Right ventricle myocardium superior (tissue), 1 donor: ENCODE measurements around the gene HOMER1. TPM values are rescaled to one million over a fixed set of nuclear protein-coding genes. Genes with fewer than 3 reads are reported as not detected.

ENCODE experiments used
- ATAC-seq: fragments of 200-7000 bp; cut with Tn5 transposase; one replicate; pipeline ENCODE4 v1.9.1; 2020; ENCODE audit warnings: mild to moderate bottlenecking; ENCODE audit not compliant: poor library complexity
- DNase-seq: peaks from one replicate; pipeline ENCODE4 v3.0.0-alpha.2; 2020
- intact Hi-C: fragments of 100-400 bp; cut with DNase I; formaldehyde crosslinking; loops from one replicate; pipeline ENCODE4 v1.11.2; 2022
- total RNA-seq: library from RNA; stranded (reverse); fragmentation: NEBNext Ultra II Directional; extraction: Animal tissue kit (Norgen Biotek cat#: 25700); gene quantifications from one replicate; pipeline ENCODE4 v1.2.1, GENCODE V29; 2021
- donor health status: DM: no; HTN: yes; CAD: no; lungs with severe emphysema.

HOMER1 gene
- total RNA-seq, 1 donor from 2014 or later = 52.6 TPM

DNA sequence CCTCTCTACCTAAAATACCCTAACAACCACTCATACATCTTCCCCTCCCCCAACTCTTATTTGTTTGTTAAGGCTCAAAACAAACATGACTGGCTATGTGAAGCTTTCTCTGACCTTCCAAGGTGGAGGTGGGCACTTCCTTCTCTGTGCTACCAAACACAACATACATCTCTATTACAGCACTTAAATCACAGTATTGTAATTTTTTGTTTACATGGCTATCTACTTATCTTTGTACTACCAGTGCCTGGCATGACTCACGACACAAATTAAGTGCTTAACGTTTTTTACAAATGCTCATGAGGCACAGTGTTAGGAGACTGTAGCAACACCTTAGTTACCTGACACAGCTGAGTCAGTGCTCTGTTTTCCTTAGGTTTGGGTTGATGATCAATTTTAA is 18.6 kb downstream of the HOMER1 start:
- no peak for DNase-seq
- ATAC-seq = no peak
- intact Hi-C loops = no loop called here

DNA sequence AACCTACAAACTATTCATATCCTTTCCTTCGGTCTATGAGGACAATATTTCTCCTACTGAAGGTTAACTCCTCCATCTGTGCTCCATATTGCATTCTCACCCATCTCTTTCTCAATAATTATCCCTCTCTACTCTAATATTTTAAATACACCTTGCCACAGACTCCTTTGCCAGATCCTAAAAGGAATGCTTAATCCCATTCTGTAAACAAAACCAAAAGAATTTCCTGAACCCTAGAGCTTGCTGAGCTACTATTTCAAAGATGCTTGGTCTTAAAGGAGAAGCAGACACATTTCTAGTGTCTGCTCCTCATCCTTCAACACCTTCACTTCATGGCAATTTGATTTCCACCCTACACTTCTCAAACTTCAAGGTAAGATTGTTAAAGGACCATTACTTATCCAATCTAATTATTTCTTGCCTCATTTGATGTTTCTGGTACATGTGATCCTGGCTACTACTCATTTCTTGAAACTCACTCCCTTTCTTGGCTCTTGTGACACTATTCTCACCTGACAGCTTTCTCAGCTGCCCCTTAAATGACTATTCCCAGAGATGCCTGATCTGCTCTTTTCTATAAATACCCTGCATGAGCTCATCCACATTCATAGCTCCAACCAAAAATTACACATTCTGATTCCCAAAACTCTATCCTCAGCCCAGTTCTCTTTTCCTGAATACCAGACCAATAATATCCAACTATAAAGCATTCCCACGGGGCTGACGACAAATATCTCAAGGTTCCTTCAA is 20.2 kb downstream of the HOMER1 start:
- intact Hi-C loops = no loop called here
- peak; percentile 40 for ATAC-seq

DNA sequence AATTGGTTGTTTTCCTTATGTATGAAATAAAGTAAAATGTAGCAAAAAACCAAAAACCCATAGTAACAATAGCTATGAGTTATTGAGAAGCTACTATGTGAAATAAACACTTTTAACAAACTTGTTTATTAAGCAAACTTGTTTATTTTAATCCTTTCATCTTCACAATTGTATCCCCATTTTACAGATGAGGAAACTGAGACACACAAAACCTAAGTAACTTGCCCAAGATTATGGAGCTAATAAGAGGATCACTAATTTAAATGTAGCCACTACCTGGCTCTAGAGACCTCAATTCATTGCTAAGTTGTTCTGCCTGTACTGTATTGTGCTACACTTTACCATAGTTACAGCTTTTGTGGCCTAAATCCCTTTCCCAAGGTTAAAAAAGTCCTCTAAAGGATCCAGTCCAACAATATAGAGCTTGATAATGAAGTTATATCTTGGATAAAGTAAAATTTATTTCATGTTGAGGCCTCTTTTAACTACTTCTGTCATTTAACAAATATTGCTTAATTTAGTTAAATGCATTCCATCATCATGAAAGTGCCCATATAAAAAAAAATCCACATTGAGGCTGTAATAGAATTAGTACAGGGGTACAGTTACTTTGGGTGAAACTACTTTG is 22.1 kb downstream of the HOMER1 start:
- DNase-seq (no peak), ATAC-seq (no peak)
- intact Hi-C loops = no loop called here

More for the DNA sequence above, 20.2 kb downstream of the HOMER1 start:
- DNase-seq = no peak

DNA sequence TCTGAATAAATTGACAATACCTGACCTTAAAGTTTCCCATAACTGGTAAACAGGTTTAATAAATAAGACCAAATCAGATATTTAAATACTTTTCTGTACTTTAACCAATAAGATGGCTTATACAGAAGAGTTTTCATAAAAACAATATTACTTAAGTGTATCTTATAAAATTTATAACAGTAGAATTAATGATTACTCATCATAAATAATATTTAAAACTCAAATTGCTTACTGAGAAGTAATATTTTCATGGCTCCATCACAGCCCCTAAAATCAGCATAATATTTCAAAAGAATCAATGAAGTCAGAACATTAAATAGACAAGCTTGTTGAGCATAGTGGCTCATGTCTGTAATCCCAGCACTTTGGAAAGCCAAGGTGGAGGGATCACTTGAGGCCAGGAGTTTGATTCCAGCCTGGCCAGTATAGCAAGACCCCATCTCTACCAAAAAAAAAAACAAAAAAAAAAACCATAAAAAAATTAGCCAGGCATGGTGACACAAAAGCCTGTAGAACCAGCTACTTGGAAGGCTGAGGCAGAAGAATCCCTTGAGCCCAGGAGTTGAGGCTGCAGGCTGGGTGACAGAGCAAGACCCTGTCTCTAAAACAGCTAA is 23.5 kb downstream of the HOMER1 start:
- ATAC-seq (no peak), DNase-seq (no peak)
- intact Hi-C loops = no loop called here

DNA sequence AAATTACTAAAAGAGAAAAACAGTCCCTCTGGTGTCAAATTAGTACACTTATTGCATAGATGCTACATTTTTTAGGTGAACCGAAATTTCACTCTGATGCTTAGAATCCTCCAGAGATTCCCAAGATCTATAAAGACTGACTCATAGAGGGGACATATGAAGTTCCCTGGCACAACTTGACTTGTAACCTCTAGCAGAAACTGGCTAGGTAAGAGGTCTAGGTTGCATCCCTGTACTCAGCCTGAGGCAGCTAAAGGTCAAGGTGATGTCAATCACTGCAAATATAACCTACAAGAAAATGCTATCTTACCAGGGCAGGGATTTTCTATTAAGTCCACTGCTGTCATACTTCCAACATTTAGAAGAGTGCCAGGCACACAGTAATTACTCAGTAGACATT is 24.2 kb downstream of the HOMER1 start:
- ATAC-seq (no peak), DNase-seq (no peak)
- intact Hi-C loops = no loop called here

DNA sequence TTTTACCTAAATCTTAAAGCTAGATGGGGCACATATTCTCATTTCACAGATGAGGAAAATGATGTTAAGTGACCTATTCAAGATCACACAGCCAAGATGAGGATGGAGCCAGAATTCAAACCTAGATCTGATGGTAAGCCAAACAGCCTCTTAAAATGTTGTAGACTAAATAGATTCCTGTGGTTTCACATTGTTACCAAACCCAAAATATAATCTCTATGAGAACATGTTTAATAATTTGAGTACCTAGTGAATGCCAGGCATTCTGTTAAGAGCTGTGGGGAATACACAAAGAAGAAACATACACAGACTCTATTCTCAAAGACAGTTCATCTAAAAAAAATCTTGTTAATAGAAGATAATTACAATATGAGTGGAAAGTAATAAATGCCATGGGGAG is 25.2 kb downstream of the HOMER1 start:
- intact Hi-C loops = no loop called here
- DNase-seq = no peak
- ATAC-seq = no peak

DNA sequence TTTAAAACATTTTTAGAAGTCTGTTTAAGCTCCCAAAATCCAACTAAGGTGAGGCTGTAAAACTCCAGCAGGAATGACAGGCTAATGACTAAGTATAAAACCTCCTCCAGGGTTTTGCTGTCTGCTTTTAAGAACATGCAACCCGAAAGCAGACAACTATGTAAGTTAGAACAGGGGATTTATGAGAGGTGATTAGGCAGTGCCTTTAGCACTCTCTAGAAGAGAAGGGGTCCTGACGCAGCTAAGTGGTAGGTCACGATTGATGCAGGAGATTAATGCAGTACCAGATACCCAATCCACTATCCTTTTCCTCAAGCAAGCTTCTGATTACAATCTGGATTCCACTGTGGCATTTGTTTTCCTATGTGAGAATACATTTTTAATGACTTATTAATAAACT is 25.9 kb downstream of the HOMER1 start:
- ATAC-seq (no peak), DNase-seq (no peak)
- intact Hi-C loops = no loop called here

DNA sequence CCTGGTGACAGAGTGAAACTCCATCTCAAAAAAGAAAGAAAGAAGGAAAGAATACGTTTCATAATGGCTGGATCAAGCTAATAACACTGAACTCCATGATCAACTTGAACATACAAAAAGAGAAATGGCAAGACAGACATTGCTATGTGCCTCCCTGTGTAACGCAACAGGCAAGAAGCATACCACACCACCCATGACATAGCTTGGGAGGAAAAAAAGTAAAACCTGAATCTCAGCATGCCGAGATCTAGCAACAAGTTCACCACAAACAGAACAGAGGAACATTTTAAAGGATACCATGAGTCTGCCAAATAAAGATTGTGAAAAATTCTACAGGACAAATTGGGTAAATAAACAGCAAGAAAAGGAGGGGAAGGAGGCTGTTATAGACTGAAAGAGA is 26.7 kb downstream of the HOMER1 start:
- ATAC-seq (no peak), DNase-seq (no peak)

DNA sequence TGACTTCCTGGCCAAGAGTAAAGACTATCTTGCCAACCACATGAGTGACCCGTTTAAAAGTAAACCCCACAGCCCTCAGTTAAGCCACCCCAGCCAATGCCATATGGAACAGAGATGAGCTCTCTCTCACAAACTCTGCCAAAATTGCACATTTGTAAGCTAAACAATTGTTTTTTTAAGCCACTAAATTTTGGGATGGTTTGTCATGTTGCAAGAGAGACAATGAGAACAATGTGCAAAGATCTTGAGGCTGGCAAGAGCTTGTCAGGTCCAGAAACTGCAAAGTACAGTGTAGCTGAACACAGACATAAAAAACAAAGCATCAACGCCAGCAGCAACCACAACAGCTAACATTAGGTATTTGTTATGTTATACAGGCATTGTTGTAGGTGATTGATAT is 27.8 kb downstream of the HOMER1 start:
- DNase-seq (no peak), ATAC-seq (no peak)
- intact Hi-C loops = no loop called here

More for the DNA sequence above, 26.7 kb downstream of the HOMER1 start:
- intact Hi-C loops = no loop called here

DNA sequence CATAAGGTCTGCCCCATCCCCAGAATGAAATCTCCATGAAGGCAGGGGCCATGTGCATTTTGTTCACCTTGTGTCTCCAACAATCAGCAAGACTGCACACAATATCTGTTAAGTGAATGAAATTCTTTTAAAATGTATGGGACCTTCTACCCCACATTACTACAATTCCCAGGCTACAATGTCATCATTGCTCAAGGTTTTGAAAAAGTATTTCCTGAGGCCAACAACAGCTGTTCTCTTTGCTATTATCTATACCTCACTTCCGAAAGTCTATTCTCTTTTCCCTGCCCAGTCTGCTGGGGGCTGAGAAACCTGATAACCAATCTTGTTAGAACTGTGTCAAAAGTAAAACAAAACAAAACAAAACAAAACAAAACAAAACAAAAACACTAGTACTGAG is 29.2 kb downstream of the HOMER1 start:
- ATAC-seq (no peak), DNase-seq (no peak)
- intact Hi-C loops = no loop called here

DNA sequence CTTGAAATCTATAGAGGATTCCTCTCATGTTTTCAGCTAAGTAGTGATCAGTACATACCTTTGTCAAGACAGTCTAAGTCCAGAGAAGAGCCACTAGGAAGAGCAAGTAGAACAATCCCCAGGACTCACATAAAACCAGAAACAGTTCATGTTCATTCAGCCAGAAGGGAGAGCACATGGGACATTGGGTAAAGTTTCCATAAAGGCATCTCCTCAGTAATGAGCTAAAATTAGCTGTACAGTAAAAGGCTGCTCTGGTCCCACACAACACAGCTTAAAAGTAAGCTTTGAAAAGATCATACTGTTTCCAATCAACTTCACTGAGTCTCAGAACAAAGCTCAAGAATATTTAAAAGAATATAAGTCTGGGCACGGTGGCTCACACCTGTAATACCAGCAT is 32.4 kb downstream of the HOMER1 start:
- peak; percentile 88 for ATAC-seq
- intact Hi-C loops = no loop called here
- DNase-seq = no peak

DNA sequence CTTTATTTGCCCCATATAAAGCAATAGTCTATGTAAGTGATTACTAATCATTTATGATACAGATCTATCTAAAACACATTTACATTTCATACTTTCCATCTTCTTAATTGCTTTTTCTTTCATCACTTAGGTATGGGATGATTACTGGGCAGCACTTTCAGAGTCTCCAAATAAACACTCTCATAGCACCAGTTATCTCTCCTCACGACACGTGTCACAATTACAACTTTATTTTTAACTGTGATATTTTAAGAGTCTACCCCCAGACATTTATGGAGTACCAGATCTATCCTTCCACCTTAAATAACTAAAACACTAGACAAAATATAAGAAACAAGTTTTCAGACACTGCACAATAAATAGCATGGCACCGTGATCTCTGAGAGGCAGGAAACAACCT is 32.9 kb downstream of the HOMER1 start:
- intact Hi-C loops = no loop called here
- ATAC-seq = peak; percentile 83
- no peak for DNase-seq

DNA sequence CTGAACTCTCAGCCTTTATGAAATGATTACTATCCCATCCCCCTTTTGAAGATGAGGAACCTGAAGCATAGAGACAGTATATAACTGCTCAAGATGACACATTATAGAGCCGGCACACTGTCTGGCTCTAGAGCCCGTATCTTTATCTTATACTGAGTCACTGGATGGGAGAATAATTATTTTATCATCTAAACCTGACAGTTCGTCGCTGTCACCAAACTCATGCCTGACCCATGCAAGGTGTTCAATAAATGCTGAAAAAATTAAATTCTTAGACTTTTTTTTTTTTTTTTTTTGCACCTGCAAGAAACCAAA is 38.8 kb downstream of the HOMER1 start:
- intact Hi-C loops = no loop called here
- DNase-seq (no peak), ATAC-seq (peak; percentile 25)

DNA sequence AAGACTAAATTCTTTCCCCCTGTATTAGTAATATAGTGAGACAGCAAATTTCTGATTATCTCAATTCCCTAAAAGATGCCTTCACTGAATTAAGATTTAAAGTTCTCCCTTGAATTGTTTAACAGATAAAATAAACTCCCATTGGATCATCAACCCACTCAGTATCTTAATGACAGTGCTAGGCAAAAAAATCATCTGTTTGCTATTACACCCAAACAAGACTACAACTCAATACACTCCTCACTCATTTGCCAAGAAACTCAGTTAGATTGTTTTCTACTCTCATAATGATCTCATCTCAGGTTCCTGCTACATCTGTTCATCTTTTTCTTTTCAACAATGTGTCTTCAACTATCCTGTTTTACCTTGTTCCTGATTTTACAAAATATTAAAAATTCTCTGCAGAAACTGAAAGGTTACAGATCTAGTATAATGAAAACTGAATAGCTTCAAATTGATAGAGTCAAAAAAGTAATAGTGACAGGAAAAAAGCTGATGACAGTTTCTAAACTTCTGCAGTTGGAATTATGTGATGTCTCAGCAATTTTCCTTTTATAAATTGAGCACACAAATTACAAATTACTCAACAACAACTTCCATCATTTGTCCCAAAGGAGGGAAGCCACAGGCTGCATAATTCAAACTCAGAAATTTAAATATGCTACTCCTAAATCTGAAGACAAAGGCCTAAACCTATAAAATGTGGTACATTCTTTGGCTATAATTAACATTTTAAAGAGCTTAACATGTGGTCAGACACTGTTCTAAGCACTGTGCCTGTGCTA is 39.4 kb downstream of the HOMER1 start:
- ATAC-seq (no peak), DNase-seq (no peak)
- intact Hi-C loops = no loop called here

DNA sequence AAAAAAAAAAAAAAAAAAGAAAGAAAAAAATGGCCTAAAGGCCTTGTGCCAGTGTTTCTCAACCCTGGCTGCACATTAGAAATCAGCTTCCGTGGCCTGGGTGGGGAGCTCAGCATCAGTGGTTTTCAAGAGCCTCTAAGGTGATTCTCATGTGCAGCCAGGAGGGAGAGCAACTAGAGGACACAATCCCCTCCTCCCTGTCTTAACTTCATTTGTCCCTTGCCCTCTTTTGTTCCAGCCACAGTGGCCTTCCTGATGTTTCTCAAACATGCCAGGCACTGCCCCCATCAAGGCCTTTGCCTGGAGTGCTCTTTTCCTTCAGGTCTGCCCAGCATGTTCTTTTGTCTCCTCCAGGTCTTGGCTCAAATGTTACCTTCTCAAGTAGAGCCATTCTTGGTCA is 42.4 kb downstream of the HOMER1 start:
- DNase-seq (no peak), ATAC-seq (peak; percentile 37)
- intact Hi-C loops = no loop called here

DNA sequence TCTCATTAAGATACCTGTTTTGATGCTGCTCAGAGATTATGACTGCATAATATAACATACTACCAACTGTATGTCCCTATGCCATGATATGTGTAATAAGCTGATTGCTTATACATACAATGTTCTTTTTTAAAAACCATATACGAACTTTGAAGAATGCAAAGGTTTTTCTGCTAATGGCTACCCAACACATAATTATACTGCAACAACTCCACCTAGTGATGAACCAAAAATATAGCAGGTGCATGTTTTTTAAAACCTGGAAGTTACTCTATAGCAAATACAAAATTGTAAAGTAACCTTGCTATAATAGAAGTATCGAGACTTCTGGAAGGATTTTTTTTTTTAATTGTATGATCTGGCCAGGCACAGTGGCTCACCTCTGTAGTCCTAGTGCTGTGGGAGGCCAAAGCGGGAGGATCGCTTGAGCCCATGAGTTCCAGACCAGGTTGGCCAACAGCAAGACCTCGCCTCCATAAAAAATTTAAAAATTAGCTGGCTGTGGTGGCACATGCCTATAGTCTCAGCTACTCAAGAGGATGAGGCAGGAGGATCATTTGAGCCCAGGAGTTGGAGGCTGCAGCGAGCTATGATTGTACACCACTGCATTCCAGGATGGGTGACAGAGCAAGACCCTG is 49.1 kb downstream of the HOMER1 start:
- ATAC-seq (peak; percentile 70), DNase-seq (no peak)
- intact Hi-C loops = no loop called here

DNA sequence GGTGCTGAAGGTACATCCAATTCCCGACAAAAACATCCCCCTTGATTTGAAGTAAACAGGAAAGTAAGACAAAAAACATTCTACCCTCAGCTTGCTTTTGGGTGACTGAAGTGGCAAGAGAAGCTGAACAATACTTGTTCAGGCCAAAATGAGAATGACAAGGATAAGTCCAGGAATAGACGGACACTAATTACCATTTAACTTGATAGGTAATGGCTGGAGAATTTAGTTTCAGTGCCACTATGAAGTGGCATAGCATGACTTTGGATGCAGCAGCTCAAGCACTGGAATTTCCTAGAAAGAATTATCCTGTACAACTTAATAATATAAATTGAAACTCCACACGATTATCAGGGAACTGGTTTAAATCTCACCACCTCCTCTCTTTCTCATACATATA is 49.7 kb downstream of the HOMER1 start:
- ATAC-seq (peak; percentile 51), DNase-seq (no peak)
- intact Hi-C loops = no loop called here

DNA sequence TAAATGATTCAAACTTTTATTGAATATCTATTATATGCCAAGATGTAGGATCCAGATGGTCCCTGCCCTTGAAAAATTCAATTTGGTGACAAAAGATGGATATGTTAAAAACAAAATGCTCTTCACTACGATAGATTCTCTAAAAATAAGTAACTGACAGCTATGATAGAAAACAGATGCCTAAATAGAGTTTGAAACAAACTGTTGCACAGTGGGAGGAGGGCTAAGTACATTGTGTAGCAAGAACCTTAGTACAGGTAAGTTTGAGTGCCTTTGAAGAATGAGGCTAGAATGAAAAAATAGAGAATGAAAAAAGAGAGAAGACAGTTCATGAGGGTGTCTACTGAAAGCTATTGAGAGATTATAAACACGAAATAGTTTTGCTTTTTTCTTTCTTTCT is 54.3 kb downstream of the HOMER1 start:
- no peak for ATAC-seq
- intact Hi-C loops = no loop called here
- no peak for DNase-seq

DNA sequence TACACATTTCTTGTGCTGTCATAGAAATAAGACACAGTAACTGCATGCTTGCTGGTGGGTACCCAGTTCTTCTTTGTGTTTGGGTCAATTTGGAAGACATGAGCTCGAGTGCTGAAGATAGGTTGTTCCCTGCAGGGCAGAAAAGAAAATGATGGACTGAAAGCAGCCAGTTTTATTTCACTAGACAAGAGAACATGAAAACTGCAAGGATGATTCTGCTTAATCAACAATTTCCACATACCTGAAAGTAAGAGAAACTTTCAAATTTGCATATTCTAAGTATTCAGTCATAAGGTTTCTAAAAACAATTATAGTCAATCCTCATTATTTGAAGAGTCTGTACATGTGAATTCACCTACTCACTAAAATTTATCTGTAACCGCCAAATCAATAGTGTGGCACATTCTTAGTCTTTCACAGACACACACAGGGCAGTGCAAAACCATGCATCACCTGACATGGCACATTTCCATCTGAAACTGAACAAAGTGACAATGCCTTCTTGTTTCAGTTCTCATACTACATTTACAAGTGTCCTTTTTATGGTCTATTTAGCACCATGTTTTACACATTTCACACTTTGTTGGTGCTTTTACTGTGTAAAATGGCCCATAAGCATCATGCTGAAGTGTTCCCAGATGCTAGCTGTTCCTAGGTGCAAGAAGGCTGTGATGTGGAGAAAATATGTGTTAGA is 56.9 kb downstream of the HOMER1 start:
- DNase-seq = no peak
- no peak for ATAC-seq
- intact Hi-C loops = no loop called here
